H1 (cell line): ENCODE data around the gene MATN4. TPM values are rescaled to one million over a fixed set of nuclear protein-coding genes. Genes with fewer than 3 reads are reported as not detected.
A peak's percentile ranks its signal among the peaks of the same experiment; 100 is the strongest.

Experiments
- CTCF ChIA-PET: fragments of 300-600 bp; sonication (Branson Sonifier 250); formaldehyde crosslinking; loops from one replicate; lab custom pipeline; 2021; ENCODE audit not compliant: partially characterized antibody; lab: Charles Lee
- POLR2A ChIA-PET: fragments of 300-600 bp; sonication (Branson Sonifier 250); formaldehyde crosslinking; loops from one replicate; lab custom pipeline; 2021; ENCODE audit warnings: inconsistent platforms; ENCODE audit not compliant: partially characterized antibody; lab: Charles Lee
- DNase-seq, 2 experiments: peaks; one replicate each; pipeline versions ENCODE4 v3.0.0 to v3.0.0-alpha.2; 2010 to 2022; ENCODE audit warnings: low spot score in 2 of 2, low read depth in 1 of 2, mixed read lengths in 1 of 2
- FAIRE-seq: peaks from 2 replicates; lab custom pipeline; 2011; peaks lifted over from hg19 to GRCh38; lab: Jason Lieb, UNC
- H2AFZ ChIP-seq: 2 replicates; pipeline ENCODE4 v1.8.1; 2012; ENCODE audit warnings: low read length, inconsistent platforms
- H2AK5ac ChIP-seq: 2 replicates; pipeline ENCODE4 v1.6.1; 2013; ENCODE audit warnings: low read depth, low read length
- H2BK120ac ChIP-seq: replicated peaks from 2 replicates; pipeline ENCODE3; 2013; ENCODE audit warnings: low read depth, low read length, inconsistent platforms
- H2BK12ac ChIP-seq: 2 replicates; pipeline ENCODE4 v1.6.1; 2013; ENCODE audit warnings: low read depth, low read length
- H2BK15ac ChIP-seq: 2 replicates; pipeline ENCODE4 v1.6.1; 2013; ENCODE audit warnings: low read length
- H2BK20ac ChIP-seq: 2 replicates; pipeline ENCODE4 v1.6.1; 2013; ENCODE audit warnings: low read length
- H2BK5ac ChIP-seq: 2 replicates; pipeline ENCODE4 v1.6.1; 2013; ENCODE audit warnings: low read depth, low read length
- H3K14ac ChIP-seq: 2 replicates; pipeline ENCODE4 v1.6.1; 2013; ENCODE audit warnings: inconsistent platforms; ENCODE audit not compliant: insufficient read length
- H3K18ac ChIP-seq: 2 replicates; pipeline ENCODE4 v1.6.1; 2013; ENCODE audit warnings: low read length; ENCODE audit errors: extremely low read depth
- H3K23ac ChIP-seq: 2 replicates; pipeline ENCODE4 v1.6.1; 2013; ENCODE audit warnings: inconsistent platforms; ENCODE audit not compliant: insufficient read length
- H3K23me2 ChIP-seq: 2 replicates; pipeline ENCODE4 v1.6.1; 2013; ENCODE audit warnings: low read depth, low read length
- H3K27ac ChIP-seq: 2 replicates; pipeline ENCODE4 v1.6.1; 2011; ENCODE audit warnings: low read depth, low read length, inconsistent platforms
- H3K27me3 ChIP-seq, 4 experiments: replicated peaks in 1 of 4; 1 replicate in 1 of 4; 2 replicates in 3 of 4; pipeline versions ENCODE4 v1.6.1 to v1.8.1; 2011 to 2013; ENCODE audit warnings: low read length in 3 of 4, mild to moderate bottlenecking in 3 of 4, inconsistent platforms in 2 of 4, mixed read lengths in 2 of 4, moderate library complexity in 1 of 4; ENCODE audit not compliant: control insufficient read depth in 3 of 4, insufficient read depth in 3 of 4; ENCODE audit errors: extremely low read depth in 1 of 4
- H3K36me3 ChIP-seq, 4 experiments: 2 replicates each; pipeline versions ENCODE4 v1.6.1 to v1.8.1; 2011 to 2013; ENCODE audit warnings: mild to moderate bottlenecking in 4 of 4, low read length in 3 of 4, moderate library complexity in 2 of 4, control low read depth in 1 of 4, inconsistent platforms in 1 of 4; ENCODE audit not compliant: insufficient read depth in 4 of 4, control insufficient read depth in 2 of 4
- H3K4ac ChIP-seq: replicated peaks from 2 replicates; pipeline ENCODE3; 2013; ENCODE audit warnings: low read length, low read depth, mixed read lengths, inconsistent platforms; ENCODE audit not compliant: insufficient read length
- H3K4me1 ChIP-seq, 4 experiments: replicated peaks in 1 of 4; 1 replicate in 1 of 4; 2 replicates in 3 of 4; pipeline versions ENCODE4 v1.6.1 to v1.8.1; 2011 to 2013; ENCODE audit warnings: low read length in 3 of 4, inconsistent platforms in 2 of 4, mixed read lengths in 1 of 4; ENCODE audit not compliant: insufficient read depth in 4 of 4, control insufficient read depth in 3 of 4
- H3K4me2 ChIP-seq, 2 experiments: 2 replicates each; pipeline versions ENCODE4 v1.6.1 to v1.8.1; 2011 to 2013; ENCODE audit warnings: low read depth in 2 of 2, low read length in 2 of 2, control low read depth in 1 of 2, inconsistent platforms in 1 of 2, mild to moderate bottlenecking in 1 of 2; ENCODE audit not compliant: insufficient read depth in 1 of 2
- H3K4me3 ChIP-seq, 4 experiments: fragments of 200-600, 300-600 bp in 1 of 4; sonication (generic), shearing (Covaris generic), sonication (Bioruptor Twin) in 1 of 4; 2 replicates each; pipeline versions ENCODE4 v1.5.1 to v1.8.1; 2011 to 2016; ENCODE audit warnings: low read length in 4 of 4, low read depth in 3 of 4, control low read depth in 2 of 4, inconsistent platforms in 2 of 4, mild to moderate bottlenecking in 2 of 4, mixed read lengths in 1 of 4, moderate library complexity in 1 of 4; ENCODE audit not compliant: insufficient read depth in 2 of 4; ENCODE audit errors: extremely low read depth in 1 of 4
- H3K56ac ChIP-seq: replicated peaks from 2 replicates; pipeline ENCODE3; 2013; ENCODE audit warnings: low read depth, mild to moderate bottlenecking, mixed read lengths, low read length, inconsistent platforms; ENCODE audit not compliant: insufficient read length
- H3K79me1 ChIP-seq: 2 replicates; pipeline ENCODE4 v1.6.1; 2013; ENCODE audit warnings: low read depth, low read length, control low read depth
- H3K79me2 ChIP-seq, 2 experiments: 2 replicates each; pipeline versions ENCODE4 v1.6.1 to v1.8.1; 2012 to 2013; ENCODE audit warnings: low read length in 2 of 2, mild to moderate bottlenecking in 2 of 2, inconsistent platforms in 1 of 2; ENCODE audit not compliant: insufficient read depth in 2 of 2, control insufficient read depth in 1 of 2
- H3K9ac ChIP-seq, 4 experiments: replicated peaks in 1 of 4; 1 replicate in 1 of 4; 2 replicates in 3 of 4; pipeline versions ENCODE4 v1.6.1 to v1.8.1; 2011 to 2013; ENCODE audit warnings: low read depth in 3 of 4, low read length in 3 of 4, control low read depth in 2 of 4, mild to moderate bottlenecking in 2 of 4, moderate library complexity in 2 of 4, inconsistent platforms in 1 of 4; ENCODE audit errors: extremely low read depth in 1 of 4
- H3K9me3 ChIP-seq, 2 experiments: 2 replicates each; pipeline versions ENCODE4 v1.6.1 to v1.8.1; 2012 to 2013; ENCODE audit warnings: mild to moderate bottlenecking in 2 of 2, moderate library complexity in 2 of 2, control low read depth in 1 of 2, inconsistent platforms in 1 of 2, low read depth in 1 of 2, low read length in 1 of 2, mixed read lengths in 1 of 2; ENCODE audit not compliant: insufficient read depth in 2 of 2
- H4K20me1 ChIP-seq, 2 experiments: replicated peaks in 1 of 2; 2 replicates each; pipeline versions ENCODE3 to v1.8.1; 2011 to 2013; ENCODE audit warnings: inconsistent platforms in 2 of 2, low read length in 2 of 2, mild to moderate bottlenecking in 1 of 2; ENCODE audit not compliant: insufficient read depth in 2 of 2, control insufficient read depth in 1 of 2
- H4K5ac ChIP-seq: 2 replicates; pipeline ENCODE4 v1.6.1; 2013; ENCODE audit warnings: low read length, low read depth, mixed read lengths, inconsistent platforms; ENCODE audit not compliant: insufficient read length
- H4K8ac ChIP-seq: 2 replicates; pipeline ENCODE4 v1.8.0; 2013; ENCODE audit warnings: mild to moderate bottlenecking, moderate library complexity, low read length, inconsistent platforms; ENCODE audit not compliant: insufficient read depth; ENCODE audit errors: extremely low read depth
- H4K91ac ChIP-seq: replicated peaks from 2 replicates; pipeline ENCODE3; 2013; ENCODE audit warnings: low read length, mixed read lengths, inconsistent platforms; ENCODE audit not compliant: insufficient read length
- CTBP2 ChIP-seq: IDR thresholded peaks from 2 replicates; pipeline ENCODE4 v1.7.0; 2011; ENCODE audit warnings: borderline replicate concordance, mild to moderate bottlenecking, moderate library complexity, mixed read lengths, low read length; ENCODE audit not compliant: insufficient read depth, insufficient read length
- POLR2AphosphoS5 ChIP-seq: IDR thresholded peaks from 2 replicates; pipeline ENCODE4 v1.6.1; 2011; ENCODE audit warnings: low read depth, low read length
- SAP30 ChIP-seq: fragments of 300-600 bp; sonication (generic); IDR thresholded peaks from 2 replicates; pipeline ENCODE4 v1.7.1; 2012; ENCODE audit warnings: low read length, moderate library complexity, mild to moderate bottlenecking, inconsistent platforms; ENCODE audit not compliant: insufficient read depth, insufficient replicate concordance
- TAF7 ChIP-seq: optimal IDR thresholded peaks from 2 replicates; pipeline ENCODE3; 2011; ENCODE audit warnings: low read depth, mild to moderate bottlenecking, inconsistent platforms, low read length, moderate library complexity, borderline replicate concordance
- WGBS, 2 experiments: shearing (Covaris generic) in 1 of 2; methylation state at CpG; one replicate each; pipeline versions ENCODE4 v1.1.6 to v1.1.7; 2013 to 2015; ENCODE audit warnings: low lambda C conversion rate in 2 of 2, mixed read lengths in 2 of 2, inconsistent platforms in 1 of 2, low coverage in 1 of 2, missing lambda C conversion rate in 1 of 2; ENCODE audit not compliant: insufficient replicate concordance in 2 of 2, insufficient coverage in 1 of 2, insufficient read length in 1 of 2; ENCODE audit errors: extremely low coverage in 1 of 2, missing lambda C conversion rate in 1 of 2; 5-methylcytosine and 5-hydroxymethylcytosine counted together
- polyA plus RNA-seq, 7 experiments: library from polyadenylated mRNA; depleted of rRNA in 3 of 7; stranded (reverse) in 5 of 7; unstranded in 2 of 7; fragments of >200 nt in 5 of 7; fragments of 200-250 nt in 2 of 7; gene quantifications; 1 replicate in 5 of 7; 2 replicates in 1 of 7; 4 replicates in 1 of 7; pipeline versions ENCODE4 v1.2.1 to v1.2.3, GENCODE V29; 2011 to 2013; ENCODE audit warnings: missing spikeins in 2 of 7, mixed read lengths in 2 of 7
- total RNA-seq: library from RNA; stranded (reverse); fragmentation: NEBNext Ultra II Directional; extraction: Animal tissue kit (Norgen Biotek cat#: 25700); gene quantifications from 2 replicates; pipeline ENCODE4 v1.2.1, GENCODE V29; 2021
- TF ChIP-seq, protein P1 (sequence below): IDR thresholded peaks from 2 replicates; pipeline ENCODE4 v1.6.1; 2012; ENCODE audit warnings: inconsistent platforms

MATN4 gene
- total and polyA plus RNA-seq, 2 of the 8 experiments (the other 6 are each of a cell fraction or from before 2014, with no cell fraction given), result 2.1 to 4.4 TPM

DNA sequence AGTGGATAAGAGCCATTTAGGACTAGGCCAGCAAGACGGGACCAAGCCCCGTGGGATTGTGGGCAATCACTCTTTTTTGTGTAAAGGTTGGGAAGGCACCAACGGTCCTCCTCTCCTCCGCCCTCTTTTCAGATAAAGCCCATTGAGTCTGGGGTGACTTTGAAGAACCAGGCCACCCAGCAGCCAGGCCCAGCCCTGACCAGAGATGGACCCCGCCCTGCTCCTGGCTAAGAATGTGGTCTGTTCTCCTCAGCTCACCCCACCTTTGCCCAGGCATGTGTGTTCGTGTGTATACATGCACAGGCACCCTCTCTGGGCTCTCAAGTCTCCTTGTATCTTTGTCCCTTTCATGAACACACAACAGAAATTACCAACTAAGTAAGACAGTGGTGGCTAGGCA lies 31.0 kb upstream of the MATN4 start:
- DNase-seq (no peak), FAIRE-seq (no peak)
- peak overlapping the region; percentile 90; the same call in 1 of the 2 replicates for H2BK15ac ChIP-seq
- H3K4me2 ChIP-seq, result no peak overlapping the region
- no peak overlapping the region for H2AFZ ChIP-seq
- no peak overlapping the region for H2BK120ac ChIP-seq
- TF ChIP-seq POLR2AphosphoS5, result no peak
- no peak for TF ChIP-seq CTBP2
- TF ChIP-seq TAF7, result no peak
- no peak for TF ChIP-seq SAP30
- TF ChIP-seq, protein P1, sequence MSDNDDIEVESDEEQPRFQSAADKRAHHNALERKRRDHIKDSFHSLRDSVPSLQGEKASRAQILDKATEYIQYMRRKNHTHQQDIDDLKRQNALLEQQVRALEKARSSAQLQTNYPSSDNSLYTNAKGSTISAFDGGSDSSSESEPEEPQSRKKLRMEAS, result no peak
- no peaks in the 10 kb centered on the region for H3K23me2 ChIP-seq
- H3K9ac ChIP-seq, result no peak overlapping the region; a peak in 1 of 7 replicates
- POLR2A ChIA-PET, result interaction anchor here (0.8 to 8.1 kb wide), 4 partner anchors 9 to 68 kb away, joined by 3 to 60 read pairs (median 10); partner anchors contain the start of genes DBNDD2 and SDC4
- peak overlapping the region; percentile 4; the same call in 1 of the 2 replicates for H3K18ac ChIP-seq
- H3K4ac ChIP-seq, result no peak overlapping the region
- H4K91ac ChIP-seq, result peak overlapping the region; percentile 29
- H3K23ac ChIP-seq, result no peak overlapping the region
- H3K4me1 ChIP-seq, result peaks cover 25 to 58% (median 41%) of the 10 kb centered on the region in 4 experiments
- no peak overlapping the region; the same call in 1 of the 2 replicates for H2BK12ac ChIP-seq
- no peak overlapping the region for H3K14ac ChIP-seq
- 87% methylated on average over 6 of the region's 6 CpGs; no CpG with 5 or more reads in 1 of the 2 experiments for WGBS, 2 experiments
- H3K36me3 ChIP-seq, result peaks cover 0 to 6% (median 0%) of the 10 kb centered on the region in 4 experiments; a peak in 3 of 8 replicates
- H3K4me3 ChIP-seq, result no peak overlapping the region
- H3K79me2 ChIP-seq, result peaks cover 0 to 81% of the 10 kb centered on the region in 2 experiments; a peak in 3 of 4 replicates
- CTCF ChIA-PET, result interaction anchor here (1.4 to 5.0 kb wide), 4 partner anchors 16 to 34 kb away, joined by 3 to 44 read pairs (median 14); partner anchors contain the start of gene SYS1
- no peak overlapping the region for H3K56ac ChIP-seq
- no peak overlapping the region for H4K5ac ChIP-seq
- no peak overlapping the region for H4K8ac ChIP-seq
- peaks cover 24% of the 10 kb centered on the region for H3K79me1 ChIP-seq
- no peak overlapping the region for H2BK20ac ChIP-seq
- peak overlapping the region; percentile 83; the same call in 1 of the 2 replicates for H2AK5ac ChIP-seq
- peaks cover 0 to 2% of the 10 kb centered on the region in 2 experiments for H4K20me1 ChIP-seq
- no peak overlapping the region for H2BK5ac ChIP-seq
- H3K27ac ChIP-seq, result no peak overlapping the region
- no peaks in the 10 kb centered on the region for H3K9me3 ChIP-seq
- no peaks in the 10 kb centered on the region for H3K27me3 ChIP-seq
